Amniotic stem cell (primary cell): ENCODE measurements around the gene CTNNA2.

ENCODE experiments used
- DNase-seq: peaks from one replicate; lab custom pipeline; 2025; lab: John Stamatoyannopoulos, UW

CTNNA2 gene

DNA sequence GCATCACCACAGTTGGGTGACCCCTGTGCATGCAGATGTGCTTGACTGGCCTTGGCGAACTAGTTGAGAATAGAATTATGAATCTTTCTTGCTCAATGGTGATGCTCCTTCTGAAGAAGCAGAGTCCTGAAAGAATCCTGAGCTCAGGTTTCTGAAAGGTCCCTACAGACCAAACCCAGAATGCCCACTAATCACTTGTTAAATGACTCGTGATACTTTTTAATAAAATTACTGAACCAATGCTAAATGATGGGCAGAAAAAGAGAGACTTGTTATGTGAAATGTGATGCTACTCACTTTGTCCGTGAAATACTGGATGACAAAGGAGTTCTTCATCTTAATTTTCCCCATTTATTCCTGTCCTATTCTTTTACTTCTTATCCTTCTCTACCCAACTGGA, 1055.2 kb downstream of the CTNNA2 start:
- DNase-seq: no peak

DNA sequence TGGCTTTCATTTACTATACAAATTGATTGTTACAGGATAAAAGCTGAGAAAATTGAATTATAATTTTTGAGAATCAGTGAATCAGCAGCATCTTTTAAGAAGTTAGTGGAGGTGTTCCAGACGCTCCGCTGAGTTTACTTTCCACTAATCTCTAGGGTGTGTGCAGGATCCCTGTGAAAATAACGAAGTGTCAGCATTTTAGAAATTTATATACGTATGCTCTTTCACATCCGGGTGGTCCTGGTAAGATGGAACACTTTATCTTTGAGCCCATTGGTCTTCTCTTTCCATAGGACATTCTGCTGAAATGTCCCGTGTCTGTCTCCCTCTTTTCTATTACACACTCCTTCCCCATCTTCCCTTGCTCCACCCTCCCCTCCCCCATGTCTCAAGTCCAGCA, 1060.3 kb downstream of the CTNNA2 start:
- no peak for DNase-seq

DNA sequence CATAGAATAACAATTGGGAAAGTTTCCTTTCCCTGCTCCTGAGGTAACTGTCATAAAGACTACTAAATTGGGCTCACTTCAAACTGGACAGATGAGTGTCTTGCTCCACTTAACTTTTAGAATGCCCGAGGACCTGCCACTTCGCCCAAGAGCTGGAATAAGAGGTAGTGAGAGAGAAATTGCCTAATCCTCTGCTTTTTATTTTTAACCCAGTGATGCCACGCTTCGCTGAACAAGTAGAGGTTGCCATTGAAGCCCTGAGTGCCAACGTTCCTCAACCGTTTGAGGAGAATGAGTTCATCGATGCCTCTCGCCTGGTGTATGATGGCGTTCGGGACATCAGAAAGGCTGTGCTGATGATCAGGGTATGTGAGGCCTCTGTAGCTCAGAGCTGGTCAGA, 1061.1 kb downstream of the CTNNA2 start:
- DNase-seq: no peak

DNA sequence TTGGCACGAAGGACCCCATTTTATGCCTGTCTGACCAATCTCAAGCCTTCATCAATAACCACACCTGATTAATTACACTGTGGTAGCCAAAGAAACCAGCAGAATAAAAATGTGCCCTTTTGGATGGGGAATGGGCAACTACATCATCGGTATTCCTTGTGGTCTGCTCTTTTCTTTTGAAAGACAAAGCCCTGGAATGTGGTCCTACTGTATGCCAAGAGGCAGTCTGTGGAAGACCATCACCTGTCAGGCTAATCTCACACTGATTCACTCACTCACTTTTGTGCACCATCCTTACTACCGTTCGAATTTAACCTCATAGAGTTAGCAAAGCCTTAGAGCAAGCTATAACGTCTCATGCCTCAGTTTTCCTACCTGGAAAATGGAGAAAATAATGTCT, 1066.9 kb downstream of the CTNNA2 start:
- no peak for DNase-seq

DNA sequence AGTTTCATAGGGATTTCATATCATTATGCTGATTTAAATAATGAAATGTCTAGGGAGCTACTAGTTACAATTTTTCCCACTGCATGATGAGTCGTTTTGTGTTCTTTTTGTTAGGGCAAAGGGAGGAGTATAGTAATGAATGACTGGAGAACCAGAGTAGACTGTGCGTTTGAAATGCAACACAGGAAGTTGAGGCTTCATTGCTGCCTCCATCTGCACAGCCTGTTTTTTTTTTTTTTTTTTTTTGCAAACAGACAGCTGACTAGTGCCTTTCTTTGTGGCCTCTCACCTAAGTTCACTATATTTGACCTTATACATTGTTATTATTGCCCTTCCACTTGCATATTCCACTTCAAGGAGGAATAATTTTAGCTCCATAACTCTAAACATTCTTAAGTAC, 1078.4 kb downstream of the CTNNA2 start:
- DNase-seq: no peak

DNA sequence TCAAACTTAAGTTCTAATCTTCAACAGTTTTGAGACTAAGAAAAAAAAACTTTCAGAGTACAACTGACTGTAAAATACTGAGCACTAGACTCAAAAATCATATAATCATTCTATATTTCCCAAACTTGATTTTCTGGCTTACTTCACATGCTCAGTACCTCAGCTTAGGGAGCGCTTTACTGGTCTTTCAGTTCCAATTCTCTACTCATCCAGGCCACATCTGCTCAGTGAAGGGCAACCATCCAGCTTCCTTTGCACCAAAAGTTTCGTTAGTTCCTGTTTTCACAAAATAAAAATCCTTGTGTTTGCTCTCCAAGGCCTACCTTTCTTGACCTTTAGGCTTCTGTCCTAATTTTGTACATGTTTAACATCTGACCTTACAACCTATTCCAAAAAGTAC, 1079.3 kb downstream of the CTNNA2 start:
- no peak for DNase-seq

DNA sequence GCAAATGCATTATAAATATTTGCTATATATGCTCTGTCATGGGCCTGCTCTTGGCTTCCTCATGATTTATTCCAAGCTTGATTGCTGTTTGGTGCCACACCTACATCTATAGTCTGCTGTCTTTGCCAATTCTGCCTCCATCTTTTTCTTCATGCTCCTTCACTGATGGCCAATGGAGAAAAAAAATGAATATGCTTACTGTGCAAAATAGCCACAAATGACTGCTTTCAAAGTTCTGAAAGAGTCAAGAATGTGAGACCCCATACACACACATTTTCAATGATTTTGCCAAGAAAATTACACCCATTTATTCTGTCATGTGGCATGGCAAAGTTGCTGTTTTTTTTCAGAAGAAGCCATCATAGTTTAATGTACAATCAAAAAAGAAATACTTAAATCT, 1097.3 kb downstream of the CTNNA2 start:
- DNase-seq: no peak

DNA sequence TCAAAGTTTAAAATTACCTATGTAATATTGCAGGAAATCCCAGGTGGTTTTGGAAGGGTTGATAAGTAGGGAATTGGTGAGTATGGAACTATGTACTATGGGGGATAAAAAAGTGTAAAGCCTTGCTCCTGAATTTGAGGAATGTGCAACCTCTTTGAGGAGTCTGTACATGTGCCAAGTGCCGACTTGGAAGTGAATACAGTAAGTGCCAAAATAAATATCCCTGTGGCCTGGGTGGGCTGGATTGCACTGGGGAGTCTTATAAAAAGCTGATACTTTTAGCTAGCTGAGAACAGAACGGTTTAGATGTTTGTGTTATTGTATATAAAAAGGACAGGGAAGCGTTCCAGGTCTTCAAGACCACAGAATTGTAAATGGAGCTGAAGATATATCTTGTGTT, 1108.8 kb downstream of the CTNNA2 start:
- no peak for DNase-seq

DNA sequence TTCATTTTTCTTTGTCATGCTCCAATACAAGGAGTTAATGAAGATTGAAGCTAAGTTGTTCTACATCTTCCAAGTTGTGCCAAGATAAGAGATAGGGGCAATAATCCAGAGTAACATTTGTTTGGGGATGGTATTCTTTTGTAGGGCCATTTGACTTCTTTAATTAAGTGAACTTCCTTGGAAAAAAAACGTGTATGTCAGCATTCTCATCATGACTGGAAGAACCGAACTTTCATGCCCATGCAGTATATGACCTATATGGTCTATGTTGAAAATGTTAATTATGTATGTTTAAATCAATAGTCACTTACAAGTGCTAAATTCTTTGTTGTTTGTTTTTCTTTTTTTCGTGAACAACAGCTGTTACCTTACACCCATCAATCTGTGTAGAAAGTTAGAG, 1111.2 kb downstream of the CTNNA2 start:
- no peak for DNase-seq

DNA sequence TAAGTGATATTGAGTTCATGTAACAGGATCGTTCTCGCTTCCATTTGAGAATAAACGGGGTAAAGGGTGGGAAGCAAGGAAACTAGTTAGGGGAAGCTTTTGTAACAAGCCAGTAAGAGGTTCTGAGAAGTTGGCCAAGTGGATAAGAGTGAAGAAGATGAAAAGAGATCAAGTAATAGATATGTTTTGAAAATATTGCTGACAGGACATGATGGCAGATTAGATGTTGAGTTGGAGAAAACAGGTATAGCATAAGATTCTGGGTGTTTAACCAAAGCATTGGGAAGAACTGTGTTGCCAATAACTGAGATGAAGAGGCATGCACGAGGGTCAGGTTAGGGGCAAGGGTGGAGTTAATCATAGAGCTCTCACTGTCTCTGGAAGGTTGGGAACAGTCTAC, 1121.7 kb downstream of the CTNNA2 start:
- DNase-seq: no peak

DNA sequence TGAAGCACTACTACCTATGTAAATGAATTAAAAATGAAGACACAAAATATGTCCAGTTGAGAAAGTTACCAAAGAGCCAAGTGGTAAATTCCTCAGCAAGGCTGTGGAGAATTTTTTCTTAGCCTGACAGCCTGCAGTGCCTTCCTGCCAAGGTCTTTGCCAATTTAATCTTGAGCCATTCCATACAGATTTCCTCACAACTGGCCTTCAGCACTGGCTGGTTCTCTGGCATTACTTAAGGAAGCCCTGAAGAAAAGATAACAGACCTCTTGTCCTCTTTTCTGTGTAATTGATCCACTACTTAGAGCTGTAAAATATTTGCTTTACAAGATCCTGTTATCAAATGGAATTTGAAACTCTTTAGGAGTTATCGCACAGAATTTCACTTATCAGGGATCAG, 1125.9 kb downstream of the CTNNA2 start:
- DNase-seq: no peak

DNA sequence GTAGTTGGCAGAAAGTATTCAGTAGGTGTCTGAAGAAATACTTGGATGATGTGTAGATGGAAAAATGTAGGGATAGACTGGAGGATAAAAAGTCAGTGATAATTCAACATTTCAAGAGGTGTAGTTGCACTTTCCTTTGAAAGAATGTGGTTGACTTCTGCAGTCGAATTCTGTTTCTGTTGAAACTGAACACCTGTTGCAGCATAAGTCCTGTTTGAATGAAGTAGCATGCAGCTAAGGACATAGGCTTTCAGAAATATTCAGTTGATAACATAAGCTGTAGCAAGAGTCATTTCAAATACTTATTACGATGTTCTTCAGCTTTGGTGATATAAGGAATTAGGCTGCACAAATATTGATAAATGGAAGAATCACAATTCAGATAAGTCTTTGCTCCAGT, 1129.6 kb downstream of the CTNNA2 start:
- DNase-seq: no peak

DNA sequence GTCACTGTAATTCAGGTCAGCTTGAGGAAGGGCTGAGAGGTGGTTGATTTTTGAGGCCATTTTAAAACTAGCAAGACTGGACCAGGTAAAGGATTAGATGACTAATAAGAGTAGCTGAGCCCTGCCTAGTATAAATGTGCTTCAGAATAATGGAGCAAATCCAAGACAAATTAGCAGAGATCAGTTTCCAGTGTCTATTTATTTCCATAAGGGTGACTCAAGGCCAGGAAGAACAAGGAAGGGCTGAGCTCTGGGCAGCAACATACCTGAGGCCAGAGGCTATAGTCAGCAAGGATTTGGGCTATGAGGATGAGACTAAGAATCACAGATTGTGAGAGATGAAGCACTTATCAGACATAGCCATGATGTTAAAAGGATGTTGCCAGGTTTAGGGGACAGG, 1130.7 kb downstream of the CTNNA2 start:
- DNase-seq: no peak

DNA sequence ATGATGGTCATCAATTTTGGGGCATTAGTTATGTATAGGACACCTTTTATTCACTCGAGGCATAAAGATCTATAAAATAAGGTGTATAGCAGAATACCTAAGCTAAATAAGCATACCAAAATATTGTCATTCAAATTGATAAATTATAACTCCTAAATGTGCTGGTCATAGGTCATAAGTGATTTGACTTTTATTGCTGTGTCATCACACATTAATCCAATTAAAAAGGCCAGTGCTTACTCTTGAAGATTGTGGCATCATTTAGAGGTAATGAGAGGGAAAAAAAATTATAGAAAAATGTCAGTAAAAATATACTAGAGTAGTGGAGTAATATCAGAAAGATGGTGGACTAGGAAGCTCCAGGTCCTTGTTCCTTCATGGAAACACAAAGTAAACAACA, 1138.6 kb downstream of the CTNNA2 start:
- DNase-seq: no peak

DNA sequence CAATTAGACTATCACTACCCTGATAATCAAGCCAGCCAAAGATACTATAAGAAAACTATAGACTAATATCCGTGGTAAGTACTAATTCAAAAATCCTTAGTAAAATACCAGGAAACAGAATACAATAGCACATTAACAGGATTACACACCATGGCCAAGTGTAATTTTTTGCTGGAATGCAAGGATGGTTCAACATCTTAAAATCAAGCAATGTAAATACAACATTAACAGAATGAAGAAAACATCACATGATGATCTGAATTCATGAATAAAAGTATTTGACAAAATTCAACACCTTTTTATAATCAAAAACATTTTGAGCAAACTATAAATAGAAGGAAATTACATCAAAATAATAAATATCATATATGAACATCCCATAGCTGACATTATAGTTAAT, 1142.4 kb downstream of the CTNNA2 start:
- DNase-seq: no peak

DNA sequence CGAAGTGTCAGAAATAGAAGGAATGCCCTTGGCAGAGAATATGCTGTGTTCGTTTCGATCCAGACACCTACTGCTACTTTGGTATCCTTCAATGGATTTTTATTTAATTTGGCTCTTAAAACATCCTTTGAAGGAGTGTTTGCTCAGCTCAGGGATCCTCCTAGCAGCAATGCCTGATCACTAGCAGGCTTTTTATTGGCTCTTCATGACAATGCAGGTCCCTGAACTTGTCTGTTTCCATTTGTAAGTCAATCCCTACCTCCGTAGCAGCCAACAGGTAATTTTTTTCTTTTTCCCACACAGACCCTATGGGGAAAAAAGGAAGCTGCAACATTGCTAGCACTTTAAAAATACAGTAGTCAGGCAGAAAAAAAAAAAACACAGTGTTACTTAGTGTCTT, 1157.9 kb downstream of the CTNNA2 start:
- DNase-seq: no peak

DNA sequence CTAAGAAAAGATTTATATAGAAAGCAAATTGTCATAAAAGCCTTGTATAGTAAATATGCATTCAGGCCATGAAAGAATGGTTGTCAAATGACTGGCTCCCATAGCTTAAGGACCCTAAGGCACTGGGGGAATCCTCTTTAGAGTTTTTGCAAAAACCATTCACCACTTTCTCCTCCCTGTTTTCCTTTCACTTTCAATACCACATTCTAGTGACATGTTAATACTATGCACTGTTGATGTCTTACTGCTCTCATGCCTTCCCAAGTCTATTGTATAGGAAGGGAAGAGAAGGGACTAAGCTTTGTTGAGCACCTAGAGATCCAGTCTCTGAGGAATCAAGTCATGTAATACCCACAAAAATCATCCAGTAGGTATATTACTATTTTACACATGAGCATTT, 1174.7 kb downstream of the CTNNA2 start:
- no peak for DNase-seq

DNA sequence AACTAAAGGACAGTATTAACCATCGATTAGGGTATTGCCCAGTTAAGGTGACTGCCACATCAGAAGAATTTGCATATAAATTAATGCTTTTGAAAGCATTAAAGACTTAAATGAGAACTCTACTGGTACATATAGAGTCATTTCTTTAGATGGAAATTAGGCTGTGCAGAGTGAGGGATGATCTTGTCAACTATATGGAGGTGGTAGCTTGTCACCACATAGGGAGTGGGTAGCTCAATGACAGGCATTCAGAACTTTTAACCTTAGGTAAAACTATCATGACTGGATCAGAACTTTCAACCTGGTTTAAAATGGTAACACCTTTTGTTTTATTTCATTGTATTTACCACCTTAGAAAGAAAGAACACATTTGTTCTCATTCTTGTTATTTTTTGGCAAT, 1176.3 kb downstream of the CTNNA2 start:
- DNase-seq: no peak
